ENCODE measurements around the gene ZNF628. TPM values are rescaled to one million over a fixed set of nuclear protein-coding genes. Genes with fewer than 3 reads are reported as not detected.
A peak's percentile ranks its signal among the peaks of the same experiment; 100 is the strongest.

The ZNF628 gene
- total RNA-seq, 1 donor from 2014 or later, result 19.0 TPM

GRCh38 chr19:55482156-55482961, 5.9 kb downstream of the ZNF628 start:
- H3K27me3 Mint-ChIP-seq (ENCODE audit: low read depth), result no peaks in the 10 kb centered on the region
- H3K4me3 Mint-ChIP-seq, result no peak overlapping the region
- no peaks in the 10 kb centered on the region for H3K9me3 Mint-ChIP-seq
- H3K4me1 Mint-ChIP-seq, result peaks cover 26% of the 10 kb centered on the region
- H3K27ac Mint-ChIP-seq, result no peak overlapping the region
- no peak for DNase-seq (ENCODE audit: low spot score in 2 of 2, unreplicated experiment in 2 of 2)
- TF ChIP-seq, protein P1, sequence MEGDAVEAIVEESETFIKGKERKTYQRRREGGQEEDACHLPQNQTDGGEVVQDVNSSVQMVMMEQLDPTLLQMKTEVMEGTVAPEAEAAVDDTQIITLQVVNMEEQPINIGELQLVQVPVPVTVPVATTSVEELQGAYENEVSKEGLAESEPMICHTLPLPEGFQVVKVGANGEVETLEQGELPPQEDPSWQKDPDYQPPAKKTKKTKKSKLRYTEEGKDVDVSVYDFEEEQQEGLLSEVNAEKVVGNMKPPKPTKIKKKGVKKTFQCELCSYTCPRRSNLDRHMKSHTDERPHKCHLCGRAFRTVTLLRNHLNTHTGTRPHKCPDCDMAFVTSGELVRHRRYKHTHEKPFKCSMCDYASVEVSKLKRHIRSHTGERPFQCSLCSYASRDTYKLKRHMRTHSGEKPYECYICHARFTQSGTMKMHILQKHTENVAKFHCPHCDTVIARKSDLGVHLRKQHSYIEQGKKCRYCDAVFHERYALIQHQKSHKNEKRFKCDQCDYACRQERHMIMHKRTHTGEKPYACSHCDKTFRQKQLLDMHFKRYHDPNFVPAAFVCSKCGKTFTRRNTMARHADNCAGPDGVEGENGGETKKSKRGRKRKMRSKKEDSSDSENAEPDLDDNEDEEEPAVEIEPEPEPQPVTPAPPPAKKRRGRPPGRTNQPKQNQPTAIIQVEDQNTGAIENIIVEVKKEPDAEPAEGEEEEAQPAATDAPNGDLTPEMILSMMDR (IDR thresholded peaks at IDR 0.05; ENCODE audit: unreplicated experiment), result no peak
- no peaks in the 10 kb centered on the region for H3K36me3 Mint-ChIP-seq

DNA sequence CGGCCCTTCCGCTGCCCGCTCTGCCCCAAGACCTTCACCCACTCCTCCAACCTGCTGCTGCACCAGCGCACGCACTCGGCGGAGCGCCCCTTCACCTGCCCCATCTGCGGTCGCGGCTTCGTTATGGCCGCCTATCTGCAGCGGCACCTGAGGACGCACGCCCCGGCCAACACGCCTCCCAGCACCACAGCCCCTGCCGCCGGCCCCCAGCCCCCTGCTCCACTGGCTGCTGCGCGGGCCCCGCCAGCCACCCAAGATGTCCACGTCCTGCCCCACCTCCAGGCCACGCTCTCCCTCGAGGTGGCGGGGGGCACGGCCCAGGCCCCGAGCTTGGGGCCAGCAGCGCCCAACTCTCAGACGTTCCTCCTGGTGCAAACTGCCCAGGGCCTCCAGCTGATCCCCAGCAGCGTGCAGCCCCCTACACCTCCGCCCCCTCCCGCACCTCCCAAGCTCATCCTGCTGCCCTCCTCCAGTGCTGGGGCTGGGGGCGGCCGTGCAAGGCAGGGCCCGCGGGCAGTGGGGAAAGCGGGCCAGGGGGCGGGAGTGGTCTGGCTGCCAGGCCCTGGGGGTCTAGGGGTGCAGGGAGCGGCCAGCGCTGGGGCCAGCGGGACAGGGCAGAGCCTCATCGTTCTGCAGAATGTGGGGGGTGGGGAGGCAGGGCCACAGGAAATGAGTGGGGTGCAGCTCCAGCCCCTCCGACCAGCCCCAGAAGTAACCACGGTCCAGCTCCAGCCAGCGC, 6.7 kb downstream of the ZNF628 start:
- no peak for DNase-seq (ENCODE audit: low spot score in 2 of 2, unreplicated experiment in 2 of 2)
- H3K9me3 Mint-ChIP-seq, result no peaks in the 10 kb centered on the region
- no peaks in the 10 kb centered on the region for H3K36me3 Mint-ChIP-seq
- H3K4me1 Mint-ChIP-seq, result peaks cover 25% of the 10 kb centered on the region
- TF ChIP-seq, protein P1 (IDR thresholded peaks at IDR 0.05; ENCODE audit: unreplicated experiment), result no peak
- H3K27ac Mint-ChIP-seq, result no peak overlapping the region
- no peak overlapping the region for H3K4me3 Mint-ChIP-seq
- no peaks in the 10 kb centered on the region for H3K27me3 Mint-ChIP-seq (ENCODE audit: low read depth)

- no peak for DNase-seq (ENCODE audit: low spot score in 2 of 2, unreplicated experiment in 2 of 2)
- H3K4me3 Mint-ChIP-seq, result peak overlapping the region; percentile 80
- H3K27ac Mint-ChIP-seq, result no peak overlapping the region
- H3K4me1 Mint-ChIP-seq, result peaks cover 21% of the 10 kb centered on the region
- TF ChIP-seq, protein P1 (IDR thresholded peaks at IDR 0.05; ENCODE audit: unreplicated experiment), result no peak
- H3K27me3 Mint-ChIP-seq (ENCODE audit: low read depth), result no peaks in the 10 kb centered on the region
- no peaks in the 10 kb centered on the region for H3K9me3 Mint-ChIP-seq
- no peaks in the 10 kb centered on the region for H3K36me3 Mint-ChIP-seq
Measured at GRCh38 chr19:55483706-55484592, 7.5 kb downstream of the ZNF628 start.

DNA sequence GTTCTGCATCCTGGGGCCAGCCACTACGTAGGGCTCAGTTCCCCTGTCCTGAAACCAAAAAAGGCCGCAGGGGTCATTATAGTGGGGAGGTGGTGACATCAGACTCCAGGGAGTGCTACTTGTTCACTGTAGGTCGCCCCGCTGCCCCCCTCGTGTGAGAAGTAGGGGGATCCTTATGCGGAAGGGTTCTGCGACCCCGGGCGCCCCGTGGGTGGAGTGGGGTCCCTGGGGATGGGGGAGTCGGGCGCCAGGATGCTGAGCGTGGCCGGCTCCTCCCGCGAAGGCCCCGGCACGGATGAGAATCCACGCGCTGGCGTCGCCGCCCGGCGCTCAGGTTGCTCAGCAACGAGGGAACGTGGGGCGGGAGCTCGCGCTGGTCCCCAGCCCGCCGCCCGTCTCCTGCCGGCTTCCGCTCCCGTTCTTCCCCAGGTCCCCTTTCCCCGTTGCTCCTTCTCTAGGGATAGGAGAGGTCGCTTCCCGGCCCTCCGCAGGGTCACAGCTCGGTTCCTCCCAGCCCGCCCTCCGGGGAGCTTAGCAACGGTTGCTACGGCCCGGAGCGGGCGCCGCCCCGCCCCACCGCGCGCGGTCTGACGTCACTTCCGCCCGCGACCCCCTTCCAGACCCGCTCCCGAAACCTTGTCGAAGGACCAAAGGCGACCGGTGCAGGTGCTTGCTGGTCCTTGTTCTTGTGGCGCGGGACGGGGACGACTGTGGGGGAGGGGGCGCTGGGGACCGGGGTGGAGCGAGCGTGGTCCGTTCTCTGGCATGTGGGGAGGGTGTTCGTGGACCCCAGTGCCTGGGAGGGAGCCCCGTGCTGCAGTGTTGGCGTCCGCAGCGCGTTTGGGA, 8.4 kb downstream of the ZNF628 start, which contains the start of gene NAT14:
Gene NAT14, plus strand, starts transcription at position 596 of the 846 bp plus-strand sequence. CDS start 521 bp downstream, outside the sequence.
- no peaks in the 10 kb centered on the region for H3K27me3 Mint-ChIP-seq (ENCODE audit: low read depth)
- no peaks in the 10 kb centered on the region for H3K36me3 Mint-ChIP-seq
- H3K27ac Mint-ChIP-seq, result peak within 1 kb of the TSS; percentile 80
- TF ChIP-seq, protein P1 (IDR thresholded peaks at IDR 0.05; ENCODE audit: unreplicated experiment), result no peak
- DNase-seq (ENCODE audit: low spot score in 2 of 2, unreplicated experiment in 2 of 2), result peak; percentile 64 to 86
- H3K4me3 Mint-ChIP-seq, result peak within 1 kb of the TSS; percentile 80
- H3K9me3 Mint-ChIP-seq, result no peaks in the 10 kb centered on the region
- H3K4me1 Mint-ChIP-seq, result peaks cover 21% of the 10 kb centered on the region
